H9 (cell line): ENCODE results near the gene SLC13A5. TPM values are rescaled to one million over a fixed set of nuclear protein-coding genes. Genes with fewer than 3 reads are reported as not detected.
A peak's percentile ranks its signal among the peaks of the same experiment; 100 is the strongest.

Experiments used
- DNase-seq: peaks from one replicate; pipeline ENCODE4 v3.0.0-alpha.2; 2017
- H2AFZ ChIP-seq: one replicate; pipeline ENCODE4 v1.6.1; 2013; ENCODE audit warnings: mild to moderate bottlenecking, low read length, control low read depth, moderate library complexity
- H2AK5ac ChIP-seq: 2 replicates; pipeline ENCODE4 v1.6.1; 2013; ENCODE audit warnings: low read length, control low read depth, mixed read lengths; ENCODE audit not compliant: insufficient read length
- H2BK120ac ChIP-seq: one replicate; pipeline ENCODE4 v1.6.1; 2013; ENCODE audit warnings: low read depth, mild to moderate bottlenecking, low read length, control low read depth, inconsistent platforms; ENCODE audit not compliant: poor library complexity, severe bottlenecking
- H2BK12ac ChIP-seq: 2 replicates; pipeline ENCODE4 v1.6.1; 2013; ENCODE audit warnings: low read length, control low read depth, mixed read lengths, low read depth; ENCODE audit not compliant: insufficient read length
- H2BK15ac ChIP-seq: 2 replicates; pipeline ENCODE4 v1.6.1; 2013; ENCODE audit warnings: low read depth, low read length, control low read depth
- H2BK20ac ChIP-seq: one replicate; pipeline ENCODE4 v1.6.1; 2013; ENCODE audit warnings: low read depth, mild to moderate bottlenecking, low read length, control low read depth, inconsistent platforms; ENCODE audit not compliant: poor library complexity, severe bottlenecking
- H2BK5ac ChIP-seq: 2 replicates; pipeline ENCODE4 v1.6.1; 2013; ENCODE audit warnings: low read length, control low read depth, mixed read lengths; ENCODE audit not compliant: insufficient read length
- H3K14ac ChIP-seq: 2 replicates; pipeline ENCODE4 v1.6.1; 2013; ENCODE audit warnings: low read length, control low read depth; ENCODE audit not compliant: insufficient read depth
- H3K18ac ChIP-seq: 2 replicates; pipeline ENCODE4 v1.6.1; 2013; ENCODE audit warnings: low read depth, mild to moderate bottlenecking, mixed read lengths, low read length, control low read depth; ENCODE audit not compliant: insufficient read length
- H3K23ac ChIP-seq: 2 replicates; pipeline ENCODE4 v1.6.1; 2013; ENCODE audit warnings: low read length, control low read depth, mixed read lengths, low read depth; ENCODE audit not compliant: insufficient read length
- H3K23me2 ChIP-seq: 2 replicates; pipeline ENCODE4 v1.6.1; 2013; ENCODE audit warnings: low read depth, mild to moderate bottlenecking, mixed read lengths, low read length, control low read depth; ENCODE audit not compliant: insufficient read length, poor library complexity, severe bottlenecking
- H3K27ac ChIP-seq: 2 replicates; pipeline ENCODE4 v1.5.1; 2013; ENCODE audit warnings: low read length, control low read depth, mixed read lengths, low read depth; ENCODE audit not compliant: insufficient read length
- H3K27me3 ChIP-seq: 2 replicates; pipeline ENCODE4 v1.6.1; 2013; ENCODE audit warnings: low read length, control low read depth, inconsistent platforms; ENCODE audit not compliant: insufficient read depth
- H3K4ac ChIP-seq: 2 replicates; pipeline ENCODE4 v1.6.1; 2013; ENCODE audit warnings: low read depth, mild to moderate bottlenecking, control low read depth, inconsistent platforms, low read length, moderate library complexity
- H3K4me1 ChIP-seq: 2 replicates; pipeline ENCODE4 v1.6.1; 2013; ENCODE audit warnings: low read length, control low read depth, inconsistent platforms; ENCODE audit not compliant: insufficient read depth
- H3K4me2 ChIP-seq: 2 replicates; pipeline ENCODE4 v1.6.1; 2013; ENCODE audit warnings: low read length, control low read depth, mixed read lengths; ENCODE audit not compliant: insufficient read length, insufficient read depth
- H3K56ac ChIP-seq: 2 replicates; pipeline ENCODE4 v1.6.1; 2013; ENCODE audit warnings: low read depth, mild to moderate bottlenecking, mixed read lengths, low read length, control low read depth; ENCODE audit not compliant: insufficient read length
- H3K79me1 ChIP-seq: 2 replicates; pipeline ENCODE4 v1.6.1; 2013; ENCODE audit warnings: low read depth, mild to moderate bottlenecking, moderate library complexity, low read length, control low read depth, inconsistent platforms; ENCODE audit not compliant: insufficient read depth, poor library complexity, severe bottlenecking
- H3K79me2 ChIP-seq: 2 replicates; pipeline ENCODE4 v1.6.1; 2013; ENCODE audit warnings: low read length, control low read depth, inconsistent platforms; ENCODE audit not compliant: insufficient read depth
- H3K9ac ChIP-seq: 2 replicates; pipeline ENCODE4 v1.6.1; 2013; ENCODE audit warnings: low read length, control low read depth, mixed read lengths; ENCODE audit not compliant: insufficient read length; ENCODE audit errors: extremely low read depth
- H3K9me3 ChIP-seq: one replicate; pipeline ENCODE4 v1.6.1; 2013; ENCODE audit warnings: low read depth, low read length, inconsistent platforms; ENCODE audit not compliant: control insufficient read depth
- H3T11ph ChIP-seq: one replicate; pipeline ENCODE4 v1.6.1; 2013; ENCODE audit warnings: mild to moderate bottlenecking, low read length, control low read depth, inconsistent platforms
- H4K20me1 ChIP-seq: one replicate; pipeline ENCODE4 v1.6.1; 2013; ENCODE audit not compliant: control insufficient read depth, insufficient read length, insufficient read depth
- H4K5ac ChIP-seq: 2 replicates; pipeline ENCODE4 v1.6.1; 2013; ENCODE audit warnings: low read depth, mild to moderate bottlenecking, mixed read lengths, low read length, control low read depth; ENCODE audit not compliant: insufficient read length
- H4K8ac ChIP-seq: replicated peaks from 2 replicates; pipeline ENCODE4 v1.6.1; 2013; ENCODE audit warnings: low read length, control low read depth, mixed read lengths, low read depth; ENCODE audit not compliant: insufficient read length
- H4K91ac ChIP-seq: 2 replicates; pipeline ENCODE4 v1.6.1; 2013; ENCODE audit warnings: low read depth, mild to moderate bottlenecking, moderate library complexity, mixed read lengths, low read length, control low read depth; ENCODE audit not compliant: insufficient read length
- H3K27ac Mint-ChIP-seq, 3 experiments: 2 replicates in 2 of 3; 3 replicates in 1 of 3; pipeline ENCODE4 v1.8.0; 2020 to 2021; ENCODE audit warnings: mixed read lengths in 3 of 3, mild to moderate bottlenecking in 1 of 3, moderate library complexity in 1 of 3
- H3K27me3 Mint-ChIP-seq: 2 replicates; pipeline ENCODE4 v1.8.0; 2021; ENCODE audit warnings: low read depth, mild to moderate bottlenecking, moderate library complexity, mixed read lengths
- H3K36me3 Mint-ChIP-seq, 3 experiments: 2 replicates in 2 of 3; 3 replicates in 1 of 3; pipeline ENCODE4 v1.8.0; 2020 to 2021; ENCODE audit warnings: low read depth in 3 of 3, mixed read lengths in 3 of 3; ENCODE audit not compliant: insufficient read depth in 1 of 3
- H3K4me1 Mint-ChIP-seq, 2 experiments: 2 replicates each; pipeline ENCODE4 v1.8.0; 2020; ENCODE audit warnings: mixed read lengths in 2 of 2
- H3K4me3 Mint-ChIP-seq, 2 experiments: 2 replicates in 1 of 2; 3 replicates in 1 of 2; pipeline ENCODE4 v1.8.0; 2020 to 2021; ENCODE audit warnings: mild to moderate bottlenecking in 2 of 2, mixed read lengths in 2 of 2, moderate library complexity in 1 of 2
- H3K9me3 Mint-ChIP-seq, 2 experiments: 2 replicates in 1 of 2; 3 replicates in 1 of 2; pipeline ENCODE4 v1.8.0; 2020; ENCODE audit warnings: mild to moderate bottlenecking in 2 of 2, mixed read lengths in 2 of 2, moderate library complexity in 1 of 2
- WGBS: extraction: QIAGEN DNeasy Blood & Tissue Kit; methylation state at CpG from one replicate; pipeline ENCODE4 v1.1.7; 2013; ENCODE audit warnings: missing lambda C conversion rate, low lambda C conversion rate, mixed read lengths; ENCODE audit not compliant: insufficient read length; ENCODE audit errors: extremely low coverage; 5-methylcytosine and 5-hydroxymethylcytosine counted together
- total RNA-seq: library from RNA; stranded (reverse); gene quantifications from 2 replicates; pipeline ENCODE4 v1.2.1, GENCODE V29; 2021
- TF ChIP-seq, protein P1 (sequence below): fragments of 200-600 bp; sonication (generic); conservative IDR thresholded peaks from 3 replicates; pipeline ENCODE4 v1.8.0; 2021; ENCODE audit warnings: antibody characterized with exemption, mild to moderate bottlenecking

The SLC13A5 gene
- total RNA-seq, 1 experiment from 2014 or later, result 1.6 TPM

- H2BK12ac ChIP-seq, result no peak overlapping the region
- no peak overlapping the region for H3K23ac ChIP-seq
- no peak overlapping the region for H3K9ac ChIP-seq
- H3K27me3 ChIP-seq, result no peaks in the 10 kb centered on the region
- no peak overlapping the region for H2BK15ac ChIP-seq
- TF ChIP-seq, protein P1, sequence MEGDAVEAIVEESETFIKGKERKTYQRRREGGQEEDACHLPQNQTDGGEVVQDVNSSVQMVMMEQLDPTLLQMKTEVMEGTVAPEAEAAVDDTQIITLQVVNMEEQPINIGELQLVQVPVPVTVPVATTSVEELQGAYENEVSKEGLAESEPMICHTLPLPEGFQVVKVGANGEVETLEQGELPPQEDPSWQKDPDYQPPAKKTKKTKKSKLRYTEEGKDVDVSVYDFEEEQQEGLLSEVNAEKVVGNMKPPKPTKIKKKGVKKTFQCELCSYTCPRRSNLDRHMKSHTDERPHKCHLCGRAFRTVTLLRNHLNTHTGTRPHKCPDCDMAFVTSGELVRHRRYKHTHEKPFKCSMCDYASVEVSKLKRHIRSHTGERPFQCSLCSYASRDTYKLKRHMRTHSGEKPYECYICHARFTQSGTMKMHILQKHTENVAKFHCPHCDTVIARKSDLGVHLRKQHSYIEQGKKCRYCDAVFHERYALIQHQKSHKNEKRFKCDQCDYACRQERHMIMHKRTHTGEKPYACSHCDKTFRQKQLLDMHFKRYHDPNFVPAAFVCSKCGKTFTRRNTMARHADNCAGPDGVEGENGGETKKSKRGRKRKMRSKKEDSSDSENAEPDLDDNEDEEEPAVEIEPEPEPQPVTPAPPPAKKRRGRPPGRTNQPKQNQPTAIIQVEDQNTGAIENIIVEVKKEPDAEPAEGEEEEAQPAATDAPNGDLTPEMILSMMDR, result no peak
- H3K56ac ChIP-seq, result no peak overlapping the region
- no peak overlapping the region for H2BK20ac ChIP-seq
- no peak overlapping the region for H3K27ac ChIP-seq
- H2BK120ac ChIP-seq, result no peak overlapping the region
- Mint-ChIP-seq H3K27me3 (peaks cover 28% of the 10 kb centered on the region), H3K9me3 (no peaks in the 10 kb centered on the region; a peak in 2 of 5 replicates), H3K27ac (peak overlapping the region in 1 of 3 experiments; percentile 63; a peak in 1 of 7 replicates), H3K4me1 (peaks cover under 1 to 12% of the 10 kb centered on the region in 2 experiments; a peak in 3 of 4 replicates), H3K36me3 (no peaks in the 10 kb centered on the region; a peak in 2 of 7 replicates), H3K4me3 (no peak overlapping the region)
- H3K9me3 ChIP-seq, result no peaks in the 10 kb centered on the region
- DNase-seq, result no peak
- H4K8ac ChIP-seq, result no peak overlapping the region
- H4K5ac ChIP-seq, result no peak overlapping the region
- H3K23me2 ChIP-seq, result no peaks in the 10 kb centered on the region
- no peak overlapping the region for H4K91ac ChIP-seq
- H2BK5ac ChIP-seq, result no peak overlapping the region
- no peaks in the 10 kb centered on the region for H3K4me1 ChIP-seq
- H3K4ac ChIP-seq, result no peak overlapping the region
- WGBS, result no CpG with 5 or more reads among the region's 8 CpGs
- no peak overlapping the region for H3K18ac ChIP-seq
- H4K20me1 ChIP-seq, result no peaks in the 10 kb centered on the region
- no peak overlapping the region for H3K4me2 ChIP-seq
- no peak overlapping the region for H3T11ph ChIP-seq
- H3K79me1 ChIP-seq, result no peaks in the 10 kb centered on the region
- no peaks in the 10 kb centered on the region for H3K79me2 ChIP-seq
- H2AK5ac ChIP-seq, result no peak overlapping the region
- no peak overlapping the region for H2AFZ ChIP-seq
- H3K14ac ChIP-seq, result no peak overlapping the region
Measured at GRCh38 chr17:6706996-6707395, 6.2 kb downstream of the SLC13A5 start.
